Effector CD8-positive, alpha-beta T cell (primary cell): ENCODE results near the gene KAZN.

Source experiments
- DNase-seq: peaks from one replicate; lab custom pipeline; 2025; lab: John Stamatoyannopoulos, UW

The KAZN gene

DNA sequence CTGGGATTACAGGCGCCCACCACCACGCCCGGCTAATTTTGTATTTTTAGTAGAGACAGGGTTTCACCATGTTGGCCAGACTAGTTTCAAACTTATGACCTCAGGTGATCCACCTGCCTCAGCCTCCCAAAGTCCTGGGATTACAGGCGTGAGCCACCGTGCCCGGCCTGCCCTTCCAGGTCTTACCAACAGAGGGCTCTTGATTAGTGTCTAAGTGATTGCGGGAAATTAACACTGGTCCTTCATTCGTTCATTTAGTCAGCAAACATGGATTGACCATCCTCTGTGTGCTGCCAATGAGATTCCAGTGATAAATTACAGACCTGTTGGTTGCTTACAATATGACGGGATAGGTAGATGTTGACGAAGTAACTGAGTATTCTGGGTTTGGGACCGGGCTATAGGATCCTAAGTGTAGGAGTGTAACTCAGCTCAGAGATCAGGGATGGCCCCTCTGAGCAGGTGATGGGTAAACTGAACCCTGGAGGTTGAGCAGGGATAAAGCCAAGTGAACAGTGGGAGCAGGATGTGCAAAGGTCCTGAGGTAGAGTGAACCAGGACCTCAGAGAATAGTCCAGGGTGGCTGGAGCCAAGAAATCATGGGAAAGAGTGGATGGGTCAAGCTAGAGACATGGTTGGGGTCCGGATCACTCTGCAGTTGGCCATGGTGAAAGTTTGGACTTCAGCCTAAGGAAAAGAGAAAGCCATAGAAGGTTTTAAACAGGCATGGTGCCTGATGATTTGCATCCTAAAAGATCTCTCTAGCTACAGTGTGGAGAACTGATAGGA lies 171.2 kb downstream of the KAZN start:
- DNase-seq: no peak

DNA sequence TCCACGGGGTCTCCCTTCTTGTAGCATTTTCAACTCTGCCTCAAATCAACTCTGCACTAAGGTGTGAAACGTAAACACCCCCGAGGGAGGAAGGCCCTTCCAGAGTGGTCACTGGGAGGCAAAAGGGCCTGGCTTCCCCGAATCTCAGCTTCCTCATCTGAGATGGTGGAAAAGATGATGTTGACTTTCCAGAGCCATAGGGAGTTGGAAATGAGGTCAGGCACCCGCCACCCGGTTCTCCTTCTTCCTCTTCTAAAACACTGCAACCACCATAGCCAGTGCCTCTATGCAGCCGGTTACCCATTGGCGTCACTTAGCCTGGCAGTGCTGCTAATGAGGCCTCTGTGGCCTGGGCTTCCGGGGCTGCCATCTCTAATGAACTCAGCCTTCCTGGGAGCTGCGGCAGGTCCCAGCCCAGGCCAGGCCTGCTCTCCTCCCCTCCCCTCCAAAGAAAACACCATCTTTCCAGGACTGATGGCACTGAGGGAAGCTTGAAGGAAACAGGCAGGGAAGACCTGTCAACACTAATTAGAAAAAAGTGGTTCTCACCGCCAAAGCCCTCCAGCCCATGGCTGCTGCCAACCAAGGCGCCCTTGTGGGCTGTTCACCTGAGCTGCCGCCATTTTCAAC lies 175.0 kb downstream of the KAZN start:
- DNase-seq: no peak

DNA sequence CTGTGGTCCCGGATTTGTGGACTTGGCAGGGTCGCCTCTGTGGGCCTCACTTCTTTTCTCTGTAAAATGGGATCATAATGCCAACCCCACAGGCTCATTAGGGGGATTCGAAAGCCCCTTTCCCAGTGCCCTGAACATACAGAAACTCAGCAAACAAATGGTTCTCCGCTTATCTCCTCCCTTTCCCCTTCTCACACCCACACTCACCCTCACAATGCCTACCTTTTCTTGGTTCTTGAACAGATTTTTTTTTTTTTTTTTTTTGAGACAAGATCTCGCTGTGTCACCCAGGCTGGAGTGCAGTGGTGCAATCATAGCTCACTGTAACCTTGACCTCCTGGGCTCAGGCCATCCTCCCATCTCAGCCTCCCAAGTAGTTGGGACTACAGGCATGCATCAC lies 175.7 kb downstream of the KAZN start:
- no peak for DNase-seq

DNA sequence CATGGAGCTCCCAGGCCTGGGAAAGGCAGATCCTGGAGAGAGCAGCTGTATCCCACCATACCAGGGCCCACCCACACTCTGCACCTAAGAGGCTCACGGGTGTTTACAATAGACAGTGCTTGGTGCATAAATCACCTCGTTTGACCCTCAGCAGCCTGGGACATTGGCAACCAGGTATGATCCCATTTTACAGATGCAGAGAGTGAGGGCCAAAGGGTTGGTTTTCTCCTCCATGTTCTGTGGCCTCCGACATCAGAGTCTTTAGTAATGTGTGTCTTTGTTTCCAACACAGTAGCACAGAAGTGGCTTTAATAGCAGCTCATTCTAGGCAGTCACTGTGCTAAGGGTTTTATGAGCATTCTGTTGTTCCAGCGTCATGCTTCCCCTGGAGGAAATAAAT lies 176.5 kb downstream of the KAZN start:
- no peak for DNase-seq

DNA sequence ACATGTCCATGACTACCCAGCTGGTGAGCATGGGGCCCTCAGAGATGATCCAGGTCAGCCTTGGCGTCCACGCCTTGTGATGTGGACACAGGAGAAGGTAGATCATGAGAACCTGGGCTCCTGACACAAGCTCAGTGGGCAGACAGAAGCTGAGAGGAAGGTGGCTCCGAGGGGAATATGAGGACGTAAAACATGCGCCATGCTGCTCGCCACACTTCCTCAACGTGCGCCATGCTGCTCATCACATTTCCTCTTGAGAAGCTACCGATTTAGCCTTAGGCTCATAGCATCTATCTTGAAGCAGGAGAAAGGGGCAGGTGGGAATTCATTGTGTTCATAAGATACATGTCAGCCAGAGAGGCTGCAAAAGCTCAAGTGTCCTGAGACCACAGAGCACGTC lies 176.9 kb downstream of the KAZN start:
- DNase-seq: no peak

DNA sequence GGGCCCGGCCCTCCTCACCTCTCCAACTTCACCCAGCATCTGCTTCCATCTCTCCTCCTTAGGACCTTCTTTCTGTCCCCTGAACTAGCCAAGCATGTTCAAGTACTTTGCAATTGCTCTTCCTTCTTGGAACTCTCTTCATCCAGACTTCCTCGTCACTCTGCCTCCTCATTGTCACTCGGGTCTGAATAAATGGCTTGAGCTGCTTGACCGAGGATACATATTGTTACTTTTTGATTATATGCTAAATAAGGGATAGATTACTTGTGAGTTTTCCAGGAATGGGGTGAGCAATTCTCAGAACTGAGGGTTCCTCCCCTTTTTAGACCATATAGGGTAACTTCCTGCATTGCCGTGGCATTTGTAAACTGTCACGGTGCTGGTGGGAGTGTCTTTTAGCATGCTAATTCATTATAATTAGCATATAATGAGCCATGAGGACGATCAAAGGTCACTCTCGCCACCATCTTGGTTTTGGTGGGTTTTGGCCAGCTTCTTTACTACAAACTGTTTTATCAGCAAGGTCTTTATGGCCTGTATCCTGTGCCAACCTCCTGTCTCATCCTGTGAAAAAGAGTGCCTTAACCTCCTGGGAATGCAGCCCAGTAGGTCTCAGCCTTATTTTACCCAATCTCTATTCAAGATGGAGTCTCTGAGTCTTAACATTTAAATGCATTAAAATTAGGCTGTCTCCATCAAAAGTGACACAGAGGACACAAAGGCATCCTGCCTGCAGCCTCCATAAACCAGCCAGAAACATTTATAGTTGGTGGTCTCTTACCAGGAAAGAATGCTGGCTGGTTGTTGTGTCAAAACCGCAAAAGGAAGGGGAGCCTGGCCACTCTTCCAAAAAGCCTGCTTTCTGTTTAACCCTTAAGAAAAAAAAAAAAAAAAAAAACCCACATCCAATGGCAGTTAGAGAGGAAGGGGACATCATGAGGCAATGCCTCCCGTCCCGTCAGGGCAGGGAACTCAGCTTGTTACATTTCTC lies 179.3 kb downstream of the KAZN start:
- DNase-seq: no peak

DNA sequence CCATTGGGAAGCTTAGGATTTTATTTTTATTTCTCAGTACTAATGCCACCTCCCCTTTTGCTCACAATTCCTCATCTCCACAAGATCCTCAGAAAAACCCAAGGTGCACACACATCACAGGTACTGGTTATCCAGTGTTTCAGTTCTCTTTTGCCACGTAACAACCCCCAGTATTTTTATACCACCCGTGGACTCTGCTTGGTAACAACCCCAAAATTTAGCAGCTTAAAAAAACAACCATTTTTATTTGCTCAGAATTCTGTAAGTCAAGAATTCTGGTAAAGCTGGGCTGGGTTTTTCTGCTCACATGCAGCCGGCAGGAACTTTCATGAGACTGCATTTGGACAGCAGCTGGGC lies 180.0 kb downstream of the KAZN start:
- no peak for DNase-seq

DNA sequence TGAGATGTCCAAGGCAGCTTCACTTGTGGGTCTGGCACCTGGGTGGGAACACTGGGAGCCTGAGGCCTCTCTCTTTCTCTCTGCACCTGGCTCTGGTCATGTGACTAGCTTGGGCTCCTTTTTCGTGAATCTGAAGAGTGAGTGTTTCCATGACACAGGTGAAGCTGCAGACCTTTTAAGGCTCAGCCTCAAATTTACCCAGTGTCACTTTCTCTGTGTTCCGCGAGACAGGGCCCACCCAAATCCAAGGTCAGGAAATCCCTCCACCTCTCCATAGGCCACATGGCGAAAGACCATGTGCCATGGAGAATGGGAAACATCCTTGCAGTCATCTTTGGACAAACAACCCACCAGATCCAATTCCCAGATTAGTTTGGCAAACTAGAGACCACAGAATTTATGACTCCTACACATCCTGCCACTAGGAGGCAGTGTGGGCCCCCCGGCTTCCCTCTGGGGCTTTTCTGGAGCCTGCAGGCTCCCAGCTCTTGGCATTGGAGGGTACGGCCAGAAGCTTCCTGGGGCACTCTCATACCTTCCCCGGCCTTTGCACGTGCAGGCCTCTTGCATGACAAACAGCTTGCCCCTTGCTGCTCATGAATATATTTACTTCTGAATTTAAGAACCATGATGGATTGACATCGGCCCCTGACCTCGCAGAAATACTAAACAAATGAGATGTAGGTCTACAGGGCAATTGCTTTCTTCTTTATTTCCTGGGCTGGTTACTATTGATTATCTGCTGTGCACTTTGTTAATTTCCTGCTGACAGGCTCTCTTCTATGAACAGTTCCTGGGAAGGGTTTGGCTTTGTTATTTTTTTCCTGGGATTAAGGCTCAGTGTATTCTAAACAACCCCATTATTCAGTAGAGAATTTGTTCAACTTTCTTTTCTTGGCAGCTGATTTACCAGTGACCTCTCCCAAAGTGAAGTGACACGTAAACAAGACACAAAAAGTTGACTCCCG lies 180.7 kb downstream of the KAZN start:
- no peak for DNase-seq

DNA sequence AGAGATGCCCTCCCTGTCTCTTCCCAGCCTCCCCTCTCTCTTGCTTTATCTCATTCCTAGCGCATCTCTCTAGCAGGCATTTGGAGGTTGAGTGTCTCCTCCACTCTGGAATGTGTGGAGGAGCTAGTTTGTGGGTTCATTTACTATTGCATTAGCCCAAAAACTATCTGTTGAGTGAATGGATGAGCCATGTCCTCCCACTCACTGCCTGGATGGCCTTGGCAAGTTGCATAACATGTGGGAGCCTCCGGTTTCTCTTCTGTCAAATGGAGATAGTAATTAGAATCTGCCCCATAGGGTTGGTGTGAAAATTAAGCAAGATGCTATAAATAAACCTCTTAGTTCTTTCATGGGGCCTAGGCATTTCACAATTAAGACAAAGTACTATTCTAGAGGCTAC lies 181.8 kb downstream of the KAZN start:
- no peak for DNase-seq

DNA sequence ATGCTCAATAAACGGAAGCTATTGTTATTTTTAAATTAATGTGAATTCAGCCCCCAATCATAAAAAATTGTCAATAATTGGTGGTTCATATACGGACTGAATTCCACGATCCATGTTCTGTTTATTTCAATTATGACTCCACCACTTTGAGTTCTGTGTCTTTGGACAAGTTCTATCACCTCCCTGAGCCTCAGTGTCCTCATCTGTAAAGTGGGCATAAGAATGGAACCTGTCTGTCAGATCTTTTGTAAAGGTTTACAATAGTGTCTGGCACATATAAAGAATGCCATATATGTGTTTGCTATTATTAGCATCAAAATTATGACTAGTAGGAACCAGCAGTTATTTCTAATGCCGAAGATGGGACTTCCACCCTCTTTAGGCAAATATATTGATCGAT lies 183.3 kb downstream of the KAZN start:
- no peak for DNase-seq

DNA sequence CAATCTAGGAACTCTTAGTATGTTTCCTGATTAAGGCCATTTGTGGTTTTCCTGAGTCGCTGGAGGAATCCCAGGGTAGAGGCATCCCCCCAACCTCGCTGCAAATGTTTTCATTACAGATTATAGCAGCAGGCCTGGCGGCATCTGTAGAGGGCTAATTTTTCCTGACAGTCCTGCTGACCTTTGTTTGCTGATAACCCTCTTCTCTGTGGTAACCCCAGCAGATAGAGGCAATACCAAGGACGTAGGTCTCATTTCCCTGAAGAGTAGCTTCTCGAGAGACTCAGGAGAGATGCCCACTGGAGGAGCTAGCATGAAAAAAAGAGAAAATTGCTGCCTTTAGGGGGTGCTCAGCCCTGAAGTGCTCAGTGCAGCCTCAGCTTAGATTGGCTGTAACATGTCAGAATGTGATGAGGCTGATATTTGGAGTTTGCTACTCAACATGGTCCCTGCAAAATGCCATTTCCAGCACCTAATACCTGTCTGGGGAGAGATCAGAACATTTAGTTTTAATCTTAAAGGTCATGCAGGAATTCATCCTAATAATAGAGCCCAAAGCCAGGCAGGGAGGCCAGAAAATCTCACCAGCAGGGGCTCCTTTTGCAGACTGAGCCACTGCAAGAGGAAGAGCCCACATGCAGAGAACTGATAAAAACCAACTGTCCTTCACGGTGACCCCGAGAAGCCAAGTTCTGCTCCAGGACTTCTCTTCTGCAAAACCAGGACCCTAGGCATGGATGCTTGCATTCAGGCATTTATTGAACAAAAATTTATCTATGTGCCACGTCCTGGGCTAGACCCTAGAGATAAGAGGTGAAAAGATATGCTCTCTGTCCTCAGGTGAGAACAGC lies 184.5 kb downstream of the KAZN start:
- no peak for DNase-seq

DNA sequence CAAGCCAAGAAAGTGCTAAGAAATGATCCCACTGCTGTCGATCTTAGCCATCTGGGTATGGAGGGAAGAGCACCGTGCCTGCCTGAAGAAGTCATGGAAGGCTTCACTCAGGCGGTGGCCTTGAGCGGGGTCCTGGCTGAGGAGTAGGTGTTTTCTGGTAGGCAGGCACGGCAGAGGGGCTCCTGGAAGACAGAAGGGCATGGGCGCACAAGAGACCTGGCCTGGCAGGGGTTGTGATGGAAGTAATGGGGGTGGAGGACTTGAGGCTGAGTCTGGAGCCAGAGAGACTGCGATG lies 185.1 kb downstream of the KAZN start:
- DNase-seq: no peak

DNA sequence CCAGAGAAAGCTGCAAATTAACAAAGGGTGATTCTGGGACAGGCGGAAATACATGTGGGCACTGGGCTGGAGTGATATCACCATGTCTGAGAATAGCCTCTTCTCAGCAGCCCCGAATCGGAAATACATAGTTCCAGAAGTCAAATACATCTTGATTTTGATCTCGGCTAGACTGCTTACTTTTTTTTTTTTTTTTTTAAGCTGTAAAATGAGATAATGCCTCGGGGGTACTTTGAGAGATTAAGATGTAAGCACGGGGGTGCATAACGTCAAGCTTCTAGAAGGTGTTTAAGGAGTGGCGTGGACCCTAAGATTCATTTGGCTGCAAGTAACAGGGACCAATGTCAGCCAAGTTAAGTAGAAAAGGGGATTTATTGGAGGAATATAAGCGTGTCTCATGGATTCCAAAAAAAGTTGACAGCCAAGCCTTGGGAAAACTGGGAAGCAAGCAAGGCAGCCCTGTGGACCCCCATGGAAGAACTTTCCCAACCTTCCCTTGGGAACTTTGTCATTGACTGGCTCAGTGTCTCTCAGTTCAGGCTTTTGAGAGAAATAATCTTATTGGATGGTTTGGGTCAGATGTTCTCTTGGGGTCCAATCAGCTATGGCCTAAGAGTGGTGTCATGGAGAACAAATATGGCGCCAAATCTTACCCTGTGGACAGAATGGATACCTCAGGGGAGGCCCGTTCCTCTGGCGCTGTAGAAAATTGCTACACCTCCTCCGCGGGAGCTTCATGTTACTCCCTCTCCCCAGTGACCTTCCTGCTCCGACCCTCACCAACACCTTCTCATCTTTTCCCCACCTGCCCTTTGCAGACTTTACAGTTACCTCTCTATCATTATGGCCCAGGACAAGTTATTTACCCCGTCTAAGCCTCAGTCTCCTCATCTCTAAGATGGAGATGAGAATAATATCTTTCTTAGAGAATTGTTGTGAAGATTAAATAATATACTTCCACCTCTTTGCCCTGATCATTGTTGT lies 186.6 kb downstream of the KAZN start:
- no peak for DNase-seq

DNA sequence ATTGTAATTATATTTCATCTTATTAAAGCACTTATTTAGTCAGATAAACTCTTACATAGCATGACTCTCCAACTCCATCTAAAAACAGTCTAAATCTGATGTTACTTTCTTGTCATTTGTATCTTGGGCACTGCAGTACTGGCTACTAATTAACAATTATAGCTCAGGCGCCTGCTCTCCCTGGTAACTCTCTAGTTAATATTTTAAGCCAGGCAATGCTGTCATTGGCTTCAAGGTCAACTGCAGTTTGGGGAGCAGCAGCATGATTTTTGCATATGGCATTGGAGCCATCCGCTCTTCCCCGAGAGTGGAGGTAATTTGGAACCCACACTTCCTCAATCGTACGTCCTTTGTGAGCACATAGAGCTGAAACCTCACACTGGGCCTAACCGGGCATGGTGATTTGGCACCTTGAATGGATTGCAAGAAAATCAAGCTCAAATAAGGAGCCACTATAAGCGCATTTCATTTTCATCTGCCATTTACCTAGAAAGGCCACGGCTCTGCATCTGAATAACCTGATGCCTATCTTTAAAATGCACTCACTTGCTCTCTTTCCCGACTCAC lies 187.7 kb downstream of the KAZN start:
- DNase-seq: no peak

DNA sequence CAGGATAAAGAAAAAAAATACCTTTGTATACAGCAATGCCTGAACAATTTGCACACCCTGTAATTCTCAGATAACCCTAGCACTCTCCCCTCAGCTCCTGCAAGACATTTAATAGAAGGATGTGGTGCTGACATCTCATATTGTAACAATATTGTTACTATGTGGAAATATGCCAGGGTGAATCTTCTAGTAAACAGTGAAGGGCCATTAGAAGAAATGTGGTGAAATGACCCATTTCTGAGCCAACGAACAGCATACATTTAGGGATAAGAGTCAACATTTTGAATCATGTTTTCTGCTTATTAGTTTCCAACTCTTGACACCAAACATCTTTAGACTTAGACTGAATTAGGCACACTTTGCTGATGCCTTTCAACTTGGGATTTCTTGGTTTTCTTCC lies 188.2 kb downstream of the KAZN start:
- DNase-seq: no peak

DNA sequence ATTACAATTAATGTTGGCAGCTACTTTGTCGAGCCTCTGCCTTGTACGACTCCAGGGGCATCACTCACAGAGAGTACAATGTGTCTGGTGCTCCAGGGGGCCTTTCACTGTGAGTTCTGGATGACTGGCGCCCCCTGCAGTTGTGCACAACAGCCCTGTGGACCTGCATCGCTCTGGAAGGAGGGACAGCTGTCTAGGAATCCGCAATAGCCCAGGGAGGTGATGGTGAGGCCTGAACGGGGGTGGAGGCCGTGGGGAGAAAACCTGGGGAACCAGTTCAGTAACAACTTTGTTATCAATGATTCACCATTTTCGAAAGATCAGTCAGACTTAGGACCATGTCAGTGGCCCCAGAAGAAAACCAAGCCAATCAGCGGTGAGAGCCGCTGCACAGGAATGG lies 189.1 kb downstream of the KAZN start:
- DNase-seq: no peak

DNA sequence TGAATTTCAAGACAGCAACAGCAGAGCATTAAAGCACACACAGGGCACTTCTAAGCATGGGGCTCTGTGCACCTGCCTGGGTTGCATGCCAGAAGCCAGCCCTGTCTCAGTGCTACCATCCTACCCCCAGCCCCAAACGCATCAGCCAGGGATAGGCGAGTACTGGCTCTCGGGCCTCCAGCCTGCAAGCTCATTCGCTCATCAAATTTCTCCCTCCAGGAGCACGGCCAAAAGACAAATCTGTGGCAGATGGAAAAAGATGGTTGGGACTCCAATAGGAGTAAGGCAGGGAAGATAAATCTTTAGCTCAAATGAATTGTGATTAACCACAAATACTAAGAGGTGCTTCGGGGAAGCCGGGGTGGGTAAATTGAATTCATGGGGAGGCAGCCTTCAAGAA lies 189.6 kb downstream of the KAZN start:
- no peak for DNase-seq

DNA sequence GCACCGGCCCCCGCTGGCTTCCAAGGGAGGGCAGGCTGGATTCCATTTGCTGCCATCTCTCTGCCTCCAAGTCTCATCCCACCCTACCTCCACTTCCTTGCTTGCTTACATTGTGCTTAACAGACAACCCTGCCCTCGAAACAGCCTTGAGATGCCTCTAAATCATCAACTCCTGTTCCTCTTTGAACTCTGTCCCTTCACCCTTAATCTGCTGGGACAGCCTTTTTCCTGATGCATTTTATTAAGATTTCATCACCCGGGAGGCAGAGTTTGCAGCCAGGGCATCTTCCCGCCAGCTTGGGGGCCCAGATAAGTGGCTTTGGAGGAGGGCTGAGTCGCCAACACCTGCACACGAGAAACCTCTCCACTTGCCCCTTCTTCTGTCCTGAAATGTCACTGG lies 192.5 kb downstream of the KAZN start:
- no peak for DNase-seq

DNA sequence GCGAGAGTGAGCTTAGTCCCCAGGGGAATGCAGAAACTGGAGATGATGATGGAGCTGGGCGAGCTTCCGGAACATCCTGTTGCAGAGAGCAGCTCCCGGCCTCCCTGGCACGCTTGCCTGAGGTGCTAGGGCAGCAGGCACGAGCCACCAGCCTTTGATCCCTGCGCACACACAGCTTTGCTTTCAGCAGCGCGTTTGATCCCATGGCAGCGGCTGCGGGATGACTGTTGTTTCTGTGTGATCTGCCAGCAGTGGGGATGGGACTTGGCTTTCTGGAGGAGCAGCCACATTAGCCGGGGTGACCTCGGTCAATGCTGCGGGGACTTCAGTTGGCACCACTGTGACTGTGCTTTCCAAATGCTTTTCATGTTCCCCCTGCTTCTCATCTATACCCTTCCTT lies 193.2 kb downstream of the KAZN start:
- DNase-seq: no peak
